HG03097 (cell line): ENCODE data around the gene TP53TG3D.
"Not testable (repeated sequence)": the region's sequence is repeated elsewhere in the genome, so short reads cannot be mapped to it uniquely, and the experiment has no call there.

ENCODE experiments used
- ATAC-seq: cut with Tn5 transposase; IDR thresholded peaks from one replicate; pipeline ENCODE4 v1.9.1; 2021; ENCODE audit not compliant: unreplicated experiment, low FRiP score

Gene TP53TG3D

GRCh38 chr16:32252986-32253385 lies at the start of gene TP53TG3D:
Gene TP53TG3D, plus strand, starts transcription at chr16:32253286. Its CDS starts 68 bp downstream, at chr16:32253354.
- not testable (repeated sequence) for ATAC-seq

GRCh38 chr16:32253507-32253906 lies 421 bp downstream of the TP53TG3D start:
- not testable (repeated sequence) for ATAC-seq

- ATAC-seq: not testable (repeated sequence)
Measured at GRCh38 chr16:32261526-32261925, 8.4 kb downstream of the TP53TG3D start.

GRCh38 chr16:32263552-32263951 lies 10.5 kb downstream of the TP53TG3D start:
- ATAC-seq: not testable (repeated sequence)

- not testable (repeated sequence) for ATAC-seq
Measured at GRCh38 chr16:32281910-32282309, 28.8 kb downstream of the TP53TG3D start.

GRCh38 chr16:32283024-32283423 lies 29.9 kb downstream of the TP53TG3D start:
- not testable (repeated sequence) for ATAC-seq

GRCh38 chr16:32283917-32284495 lies 30.9 kb downstream of the TP53TG3D start:
- not testable (repeated sequence) for ATAC-seq

- not testable (repeated sequence) for ATAC-seq
Measured at GRCh38 chr16:32284800-32285796, 32.0 kb downstream of the TP53TG3D start.

GRCh38 chr16:32286193-32286592 lies 33.1 kb downstream of the TP53TG3D start:
- ATAC-seq: not testable (repeated sequence)

- ATAC-seq: not testable (repeated sequence)
Measured at GRCh38 chr16:32287743-32288142, 34.7 kb downstream of the TP53TG3D start.

- not testable (repeated sequence) for ATAC-seq
Measured at GRCh38 chr16:32289197-32289596, 36.1 kb downstream of the TP53TG3D start.

GRCh38 chr16:32302776-32303175 lies 49.7 kb downstream of the TP53TG3D start:
- ATAC-seq: not testable (repeated sequence)
